Measurements from ENCODE around the gene RIPK3.

Gene RIPK3

DNA sequence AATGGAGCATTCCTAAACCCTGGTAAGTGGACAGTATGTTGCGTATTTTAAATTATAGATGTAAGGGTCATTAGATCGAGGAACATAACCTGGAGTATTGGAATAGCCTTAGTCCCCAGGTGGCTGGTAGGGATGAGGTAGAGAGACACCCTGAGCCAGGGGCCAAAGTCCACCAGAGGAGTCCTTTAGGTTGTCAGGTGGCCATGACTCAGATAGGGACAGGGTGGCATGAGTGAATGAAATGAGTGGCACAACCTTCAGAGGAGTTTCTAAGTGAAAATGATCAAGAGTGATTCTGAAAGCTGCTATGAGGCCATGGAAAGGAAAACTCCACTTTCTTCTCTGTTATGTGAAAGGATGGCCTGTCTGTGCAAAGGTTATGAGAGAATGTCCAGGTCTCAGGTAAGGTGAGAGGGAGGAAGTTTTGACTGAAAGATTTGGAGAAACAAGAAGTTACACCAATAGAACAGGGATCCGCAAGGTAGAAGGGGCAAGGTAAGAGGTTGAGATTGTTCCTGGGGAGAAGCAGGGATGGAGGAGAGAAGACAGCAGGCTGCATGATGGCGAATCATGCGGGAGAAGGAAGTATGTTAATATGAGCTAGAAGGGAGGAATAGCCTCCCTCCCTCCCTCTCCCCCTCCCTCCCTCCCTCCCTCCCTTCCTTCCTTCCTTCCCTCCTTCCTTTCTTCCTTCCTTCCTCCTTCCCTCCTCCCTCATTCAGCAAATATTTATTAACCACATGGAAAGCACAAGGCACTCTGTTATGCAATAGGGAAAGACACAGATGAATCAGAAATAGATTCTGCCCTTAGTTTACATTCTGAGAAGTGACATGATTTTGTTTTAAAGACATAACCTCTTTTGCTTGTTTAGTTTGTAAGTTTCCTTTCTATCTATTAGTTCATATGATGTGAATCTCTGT is 14.0 kb upstream of the RIPK3 start:
- TF ChIP-seq, protein P1, sequence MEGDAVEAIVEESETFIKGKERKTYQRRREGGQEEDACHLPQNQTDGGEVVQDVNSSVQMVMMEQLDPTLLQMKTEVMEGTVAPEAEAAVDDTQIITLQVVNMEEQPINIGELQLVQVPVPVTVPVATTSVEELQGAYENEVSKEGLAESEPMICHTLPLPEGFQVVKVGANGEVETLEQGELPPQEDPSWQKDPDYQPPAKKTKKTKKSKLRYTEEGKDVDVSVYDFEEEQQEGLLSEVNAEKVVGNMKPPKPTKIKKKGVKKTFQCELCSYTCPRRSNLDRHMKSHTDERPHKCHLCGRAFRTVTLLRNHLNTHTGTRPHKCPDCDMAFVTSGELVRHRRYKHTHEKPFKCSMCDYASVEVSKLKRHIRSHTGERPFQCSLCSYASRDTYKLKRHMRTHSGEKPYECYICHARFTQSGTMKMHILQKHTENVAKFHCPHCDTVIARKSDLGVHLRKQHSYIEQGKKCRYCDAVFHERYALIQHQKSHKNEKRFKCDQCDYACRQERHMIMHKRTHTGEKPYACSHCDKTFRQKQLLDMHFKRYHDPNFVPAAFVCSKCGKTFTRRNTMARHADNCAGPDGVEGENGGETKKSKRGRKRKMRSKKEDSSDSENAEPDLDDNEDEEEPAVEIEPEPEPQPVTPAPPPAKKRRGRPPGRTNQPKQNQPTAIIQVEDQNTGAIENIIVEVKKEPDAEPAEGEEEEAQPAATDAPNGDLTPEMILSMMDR (IDR thresholded peaks at IDR 0.05; ENCODE audit: control insufficient read depth, extremely low read depth, insufficient read depth): no peak
- H3K4me3 ChIP-seq (ENCODE audit: low read depth, low read length): no peak overlapping the region
- no peak for DNase-seq (ENCODE audit: low read depth)

DNA sequence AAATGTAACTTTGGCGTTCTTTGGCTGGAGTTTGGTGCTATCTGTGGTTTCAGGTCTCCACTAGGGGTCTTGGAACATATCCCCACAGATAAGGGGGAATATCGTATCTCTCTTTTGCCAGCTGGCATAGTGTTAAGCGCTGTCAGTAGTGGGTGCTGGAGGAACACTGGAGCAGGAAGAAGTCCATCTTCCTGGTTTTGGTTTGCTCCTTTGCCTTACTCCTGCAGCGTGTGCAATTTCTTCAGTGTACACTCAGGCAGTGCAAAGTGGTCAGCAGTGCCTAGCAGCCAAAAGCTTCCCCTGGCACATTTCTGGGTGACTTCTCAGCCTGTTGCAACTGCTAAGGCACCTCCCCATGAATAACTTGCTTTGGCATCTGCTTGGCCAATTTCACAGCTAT is 11.7 kb upstream of the RIPK3 start:
- no peak for DNase-seq (ENCODE audit: low read depth)
- no peak overlapping the region for H3K4me3 ChIP-seq (ENCODE audit: low read depth, low read length)
- TF ChIP-seq, protein P1 (IDR thresholded peaks at IDR 0.05; ENCODE audit: control insufficient read depth, extremely low read depth, insufficient read depth): no peak

DNA sequence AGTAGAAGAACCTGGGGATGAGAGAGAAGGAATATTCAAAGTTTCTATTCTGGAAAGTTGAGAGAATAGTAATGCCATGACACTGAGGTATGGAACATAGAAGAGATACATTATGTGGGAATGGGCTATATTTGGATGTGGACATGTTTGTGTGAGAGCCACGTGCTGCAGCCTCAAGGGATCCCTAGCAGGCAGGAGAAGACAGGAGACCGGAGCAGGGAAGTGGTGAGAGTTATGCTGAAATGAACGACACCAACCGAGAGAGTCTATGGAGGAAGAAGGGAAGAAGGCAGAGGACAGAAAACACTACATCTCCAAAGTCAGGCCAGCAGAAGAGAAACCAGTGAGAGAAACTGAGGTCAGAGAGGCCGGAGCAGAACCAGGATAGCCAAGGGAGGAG is 10.0 kb upstream of the RIPK3 start:
- no peak for DNase-seq (ENCODE audit: low read depth)
- TF ChIP-seq, protein P1 (IDR thresholded peaks at IDR 0.05; ENCODE audit: control insufficient read depth, extremely low read depth, insufficient read depth): no peak
- no peak overlapping the region for H3K4me3 ChIP-seq (ENCODE audit: low read depth, low read length)

DNA sequence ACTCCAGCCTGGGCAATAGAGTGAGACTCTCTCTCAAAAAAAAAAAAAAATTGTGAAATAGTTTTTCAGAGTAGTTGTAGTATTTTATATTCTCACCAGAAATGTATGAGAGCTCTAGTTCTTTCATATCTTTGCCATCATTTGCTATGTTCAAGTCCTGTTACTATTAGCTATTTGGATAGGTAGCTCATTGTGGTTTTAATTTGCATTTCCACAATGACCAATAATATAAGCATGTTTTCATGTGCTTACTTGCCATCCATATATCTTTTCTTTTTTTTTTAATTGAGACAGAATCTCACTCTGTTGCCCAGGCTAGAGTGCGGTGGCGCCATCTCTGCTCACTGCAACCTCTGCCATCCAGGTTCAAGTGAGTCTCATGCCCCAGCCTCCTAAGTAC is 8.4 kb upstream of the RIPK3 start:
- DNase-seq (ENCODE audit: low read depth): no peak
- TF ChIP-seq, protein P1 (IDR thresholded peaks at IDR 0.05; ENCODE audit: control insufficient read depth, extremely low read depth, insufficient read depth): no peak
- H3K4me3 ChIP-seq (ENCODE audit: low read depth, low read length): no peak overlapping the region

DNA sequence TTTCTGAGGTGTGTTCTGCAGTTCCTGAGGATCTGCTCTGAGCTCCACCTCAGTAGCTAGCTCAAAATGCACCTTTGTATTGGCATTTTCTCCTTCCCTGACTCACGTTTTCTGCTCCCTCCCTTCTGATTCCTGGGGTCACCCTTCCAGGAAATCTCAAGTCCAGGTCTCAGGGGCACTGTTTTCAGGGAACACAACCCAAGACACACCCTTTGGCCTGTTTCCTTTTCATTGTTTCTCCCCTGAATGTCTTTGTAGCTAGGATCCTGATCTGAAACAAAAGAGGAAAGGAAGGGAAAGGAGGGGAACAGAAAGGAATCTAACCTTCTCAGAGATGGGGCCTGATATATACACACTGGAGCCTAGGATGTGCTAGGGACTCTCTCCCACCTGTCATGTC is 7.3 kb upstream of the RIPK3 start:
- TF ChIP-seq, protein P1 (IDR thresholded peaks at IDR 0.05; ENCODE audit: control insufficient read depth, extremely low read depth, insufficient read depth): no peak
- no peak overlapping the region for H3K4me3 ChIP-seq (ENCODE audit: low read depth, low read length)
- no peak for DNase-seq (ENCODE audit: low read depth)

DNA sequence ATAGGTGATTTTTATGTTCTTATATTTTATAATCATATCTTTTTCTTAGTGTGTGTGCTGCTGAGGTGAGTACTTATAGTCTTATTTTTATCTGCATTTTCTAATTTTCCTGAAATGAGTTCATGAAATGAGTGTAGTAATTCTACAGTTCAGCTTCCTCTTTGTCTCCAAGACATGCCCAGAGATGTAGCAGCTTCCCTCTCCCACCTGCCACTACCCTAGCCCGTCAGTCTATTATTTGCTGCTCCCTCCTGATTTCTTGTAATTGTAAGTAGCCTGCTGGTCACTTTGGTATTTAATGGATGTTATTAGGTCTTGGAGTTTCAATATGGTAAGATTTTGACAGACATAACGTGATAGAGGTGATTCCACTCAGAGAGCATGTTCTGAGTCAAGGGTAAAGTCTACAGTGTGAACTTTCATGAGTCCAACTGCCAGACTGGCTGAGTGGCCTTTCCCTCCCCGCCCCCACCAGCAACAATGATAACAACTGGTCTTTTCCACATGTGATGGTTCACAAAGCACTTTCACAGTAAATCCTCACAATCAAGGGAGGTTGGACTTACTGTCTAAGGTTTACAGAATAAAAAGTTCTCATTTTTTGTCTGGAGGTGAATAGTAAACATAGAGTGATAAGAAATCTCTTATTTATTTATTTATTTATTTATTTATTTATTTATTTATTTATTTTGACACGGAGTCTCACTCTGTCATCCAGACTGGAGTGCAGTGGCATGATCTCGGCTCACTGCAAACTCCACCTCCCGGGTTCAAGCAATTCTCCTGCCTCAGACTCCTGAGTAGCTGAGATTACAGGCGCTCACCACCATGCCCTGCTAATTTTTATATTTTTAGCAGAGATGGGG is 4.2 kb upstream of the RIPK3 start:
- TF ChIP-seq, protein P1 (IDR thresholded peaks at IDR 0.05; ENCODE audit: control insufficient read depth, extremely low read depth, insufficient read depth): no peak
- no peak overlapping the region for H3K4me3 ChIP-seq (ENCODE audit: low read depth, low read length)
- no peak for DNase-seq (ENCODE audit: low read depth)
